Stimulated activated naive CD4-positive, alpha-beta T cell (primary cell): ENCODE measurements around the gene AKAP13.
"Not testable (repeated sequence)": the region's sequence is repeated elsewhere in the genome, so short reads cannot be mapped to it uniquely, and the experiment has no call there.

Experiments used
- DNase-seq, 6 experiments: peaks; one replicate each; lab custom pipeline; 2025; lab: John Stamatoyannopoulos, UW

Gene AKAP13

DNA sequence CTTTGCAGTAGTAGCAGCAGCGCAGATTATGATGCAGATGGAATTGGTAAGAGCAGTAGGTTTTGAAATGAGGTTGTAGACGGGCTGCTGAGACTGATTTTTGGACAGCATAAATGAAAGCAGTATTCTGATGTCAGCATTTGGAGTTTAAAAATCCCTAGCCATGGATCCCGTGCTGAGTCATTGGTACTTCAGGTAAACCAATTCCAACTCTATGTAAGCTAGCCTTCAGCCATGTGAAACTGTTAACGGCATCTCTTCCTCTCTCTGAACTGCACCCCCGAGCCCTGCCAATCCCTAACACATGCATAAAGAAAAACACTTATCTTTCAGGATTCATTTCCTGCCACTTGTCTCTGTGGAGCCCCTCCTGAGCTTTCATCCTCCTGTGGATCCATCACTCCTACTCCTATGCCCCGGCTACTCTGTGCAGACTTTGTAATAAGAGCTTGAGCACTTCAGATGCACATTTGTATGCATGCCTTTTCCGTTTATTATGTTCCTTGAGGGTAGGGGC, 119.0 kb downstream of the AKAP13 start:
- no peak for DNase-seq

DNA sequence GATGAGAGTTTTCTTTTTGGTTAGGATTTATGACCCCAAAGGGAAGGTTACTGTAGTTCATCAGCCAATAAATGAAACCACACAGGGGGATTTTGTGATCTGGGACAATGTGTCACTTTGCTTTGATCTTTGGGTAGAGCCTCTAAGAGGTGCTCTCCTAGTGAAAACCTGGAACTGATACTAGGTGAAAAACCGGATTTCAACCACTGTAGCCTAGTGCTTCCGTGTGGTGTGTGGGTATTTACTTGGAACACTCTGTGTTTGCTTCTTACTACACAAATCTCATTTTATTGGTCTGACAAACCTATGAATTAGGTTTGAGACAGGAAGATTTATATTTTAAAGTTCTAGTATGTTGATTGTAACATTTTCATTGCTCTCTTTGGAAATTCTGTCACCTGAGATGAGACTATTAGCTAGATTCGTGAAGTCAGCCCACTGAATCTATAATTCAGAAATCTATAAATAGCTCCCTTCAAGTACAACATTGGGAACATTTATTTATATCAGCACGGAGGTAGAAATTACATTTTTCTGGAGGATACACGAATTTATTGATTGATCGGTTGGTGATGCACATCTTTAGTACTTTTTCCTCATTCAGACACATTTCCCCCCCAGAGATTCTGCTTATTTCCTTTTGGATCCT, 119.8 kb downstream of the AKAP13 start:
- no peak for DNase-seq

DNA sequence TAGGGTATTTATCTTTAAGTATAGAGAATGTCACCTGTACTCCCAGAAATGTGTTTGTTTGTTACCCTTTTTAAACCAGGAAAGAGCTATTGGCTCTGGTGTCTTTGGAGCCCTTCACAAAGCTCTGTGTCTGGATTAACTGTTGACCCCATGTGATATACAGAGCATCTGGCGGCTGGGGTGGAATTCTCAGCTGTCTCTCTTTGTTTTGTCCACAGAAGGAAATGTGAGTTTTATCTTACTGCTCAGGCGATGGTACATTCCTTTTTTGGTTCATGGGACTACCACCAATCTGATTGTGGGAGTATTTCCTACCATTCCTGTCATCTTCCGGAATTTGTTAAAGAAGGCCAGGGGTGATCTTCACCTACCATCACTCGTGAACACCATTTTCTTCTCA, 120.3 kb downstream of the AKAP13 start:
- DNase-seq, result no peak

DNA sequence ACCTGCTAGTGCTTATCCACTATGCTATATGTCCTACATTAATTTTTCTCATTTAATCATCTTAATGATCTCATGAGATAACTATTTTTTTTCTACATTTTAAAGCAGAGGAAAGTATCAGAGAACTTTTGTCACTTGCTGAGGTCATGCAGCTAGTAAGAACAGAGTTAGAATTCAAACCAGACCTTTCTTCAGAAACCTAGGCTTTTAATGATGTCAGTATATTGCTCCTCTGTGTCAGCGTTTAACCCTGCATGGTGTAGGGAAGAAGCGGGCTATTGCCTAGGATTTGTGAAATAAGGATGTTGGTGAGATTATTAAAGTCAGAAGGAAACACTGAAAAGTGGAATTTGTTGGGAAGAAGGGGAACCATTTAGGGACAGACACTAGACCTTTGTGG, 121.2 kb downstream of the AKAP13 start:
- no peak for DNase-seq

DNA sequence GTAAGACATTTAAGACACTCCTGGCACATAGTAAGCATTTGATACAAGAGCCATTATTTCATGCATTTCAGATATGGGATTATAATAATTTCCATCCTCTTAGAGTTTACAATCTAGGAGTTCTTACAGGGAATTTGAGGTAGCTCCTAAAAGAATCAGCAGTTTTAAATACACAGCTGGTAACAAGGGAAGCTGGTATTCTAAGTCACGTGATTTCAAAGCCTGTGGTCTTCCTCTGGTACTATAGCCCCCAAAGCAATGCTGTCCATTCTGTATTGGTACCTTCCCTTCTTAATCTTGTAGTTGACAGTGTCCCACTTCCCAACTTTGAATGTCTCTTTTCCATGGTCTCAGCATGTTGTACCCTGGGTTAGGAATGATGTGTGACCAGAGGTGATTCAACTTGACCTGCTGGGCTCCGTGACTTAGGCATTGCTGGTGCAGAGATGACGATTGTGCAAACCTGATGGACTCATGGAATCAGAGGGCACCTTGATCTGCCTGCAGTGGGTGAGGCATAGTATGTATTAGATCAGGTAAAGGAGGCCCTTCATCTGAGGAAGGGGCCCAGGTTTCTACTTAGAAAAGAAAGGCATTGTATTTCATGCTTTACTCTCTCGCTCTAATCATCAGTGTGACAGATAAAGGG, 122.9 kb downstream of the AKAP13 start:
- DNase-seq, result no peak

DNA sequence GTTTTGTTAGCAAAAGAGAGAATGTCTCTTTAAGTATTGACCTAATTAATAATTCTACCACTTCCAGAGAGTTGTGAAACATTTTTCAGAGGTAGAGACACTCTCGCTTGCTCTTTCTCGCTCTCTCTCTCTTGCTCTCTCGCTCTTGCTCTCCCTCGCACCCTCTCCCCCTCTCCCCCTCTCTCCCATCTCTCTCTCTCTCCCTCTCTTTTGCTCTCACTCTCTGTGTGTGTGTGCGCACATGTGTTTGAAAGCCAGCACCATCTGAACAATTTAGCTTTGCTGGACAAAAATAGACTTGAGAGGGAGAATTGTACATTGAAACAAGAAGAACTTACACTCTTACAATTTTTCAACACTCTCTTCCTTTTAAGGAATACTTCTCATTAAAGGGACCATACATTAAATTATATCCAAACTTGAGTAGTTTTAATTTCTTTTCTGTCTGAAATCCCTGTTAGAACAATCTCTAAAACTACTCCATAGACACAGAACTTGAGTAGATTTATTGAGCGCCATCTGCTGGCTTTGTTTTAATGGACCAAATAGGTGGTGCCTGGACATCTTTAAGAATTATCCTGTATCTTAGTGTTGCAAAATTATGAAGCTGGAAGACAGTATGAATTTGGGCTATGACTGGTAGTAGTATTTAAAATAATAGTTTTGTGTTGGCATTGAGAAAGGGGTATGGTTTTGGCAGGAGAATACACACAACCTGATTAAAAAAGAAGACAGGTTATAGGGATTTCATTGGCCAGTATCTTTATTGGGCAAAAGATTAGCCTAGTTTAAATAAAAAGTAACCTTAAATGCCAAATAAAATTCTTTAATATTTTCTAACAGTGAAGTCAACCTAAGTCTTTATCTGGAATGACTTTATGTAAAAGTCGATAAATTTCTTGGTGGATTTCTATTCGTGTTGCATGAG, 124.6 kb downstream of the AKAP13 start:
- DNase-seq, result peak in 3 of 6 experiments; percentile 1 to 51 (median 46)

DNA sequence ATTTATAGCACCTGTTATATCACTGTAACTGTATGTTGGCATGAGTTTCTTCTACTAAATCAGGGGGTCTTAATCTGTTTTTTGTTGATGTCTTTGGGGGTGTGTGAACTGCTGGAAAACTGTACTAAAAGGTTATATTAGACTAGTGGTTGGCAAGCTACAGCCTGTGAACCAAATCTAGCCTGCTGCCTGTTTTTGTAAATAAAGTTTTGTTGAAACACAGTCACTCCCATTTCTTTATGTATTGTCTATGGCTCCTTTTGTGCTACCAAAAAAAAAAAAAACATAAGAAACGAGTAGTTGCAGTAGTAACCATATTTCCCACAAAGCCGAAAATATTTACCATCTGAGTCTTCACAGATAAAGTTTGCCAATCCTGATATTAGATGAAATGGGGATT, 126.7 kb downstream of the AKAP13 start:
- no peak for DNase-seq

DNA sequence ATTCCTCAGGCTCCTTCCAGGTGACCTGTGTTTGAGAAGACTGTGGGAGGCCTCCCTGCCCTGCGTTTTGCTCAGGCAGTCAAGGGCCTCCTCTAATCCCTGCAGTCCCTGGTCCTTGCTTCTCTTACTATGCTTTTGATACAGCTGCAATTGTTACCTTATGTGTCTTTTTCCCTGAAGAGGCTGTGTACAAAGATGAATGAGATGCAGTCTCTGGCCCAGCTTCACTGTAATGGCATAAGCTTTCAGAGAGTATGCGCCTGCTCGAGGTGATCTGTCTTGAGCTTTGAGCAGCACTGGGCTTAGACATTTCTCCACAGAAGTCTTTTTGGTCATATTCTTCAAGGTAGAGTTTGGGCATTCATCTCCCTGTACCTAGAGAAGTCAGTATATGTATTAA, 129.6 kb downstream of the AKAP13 start:
- DNase-seq, result no peak

DNA sequence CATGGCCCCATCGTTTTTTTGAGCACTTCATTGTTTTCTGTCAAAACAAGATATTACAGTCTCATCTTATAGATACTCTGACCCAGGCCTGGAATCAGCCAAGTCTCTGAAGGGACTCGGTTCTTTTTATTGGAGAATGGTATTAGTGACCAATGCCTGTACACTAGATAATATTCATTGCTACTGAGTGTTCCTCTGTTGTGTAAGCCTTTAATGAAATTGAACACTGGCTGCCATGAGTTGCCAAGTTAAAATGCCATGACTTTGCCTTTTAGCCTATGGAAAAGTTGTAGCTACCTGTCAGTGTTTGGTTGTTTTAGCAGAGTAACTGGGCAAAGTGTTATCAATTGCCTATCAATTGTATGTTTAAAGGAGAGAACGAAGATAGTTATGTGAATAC, 134.0 kb downstream of the AKAP13 start:
- no peak for DNase-seq

DNA sequence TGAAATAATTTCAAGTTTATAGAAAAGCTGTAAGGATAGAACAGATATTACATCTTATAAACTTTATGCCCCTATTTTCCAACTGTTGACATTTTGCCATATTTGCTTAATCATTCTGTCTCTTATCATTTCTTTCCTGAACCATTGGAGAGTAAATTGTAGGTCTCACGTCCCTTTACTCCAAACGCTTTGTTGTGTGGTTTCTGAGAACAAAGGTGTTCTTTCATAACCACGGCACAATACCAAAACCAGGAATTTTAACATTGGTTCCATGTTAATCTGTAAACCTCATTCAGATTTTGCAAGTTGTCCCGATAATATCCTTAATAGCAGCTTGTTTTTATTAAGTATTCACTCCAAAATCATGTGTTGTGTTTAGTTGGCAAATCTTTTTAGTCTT, 134.8 kb downstream of the AKAP13 start:
- no peak for DNase-seq

DNA sequence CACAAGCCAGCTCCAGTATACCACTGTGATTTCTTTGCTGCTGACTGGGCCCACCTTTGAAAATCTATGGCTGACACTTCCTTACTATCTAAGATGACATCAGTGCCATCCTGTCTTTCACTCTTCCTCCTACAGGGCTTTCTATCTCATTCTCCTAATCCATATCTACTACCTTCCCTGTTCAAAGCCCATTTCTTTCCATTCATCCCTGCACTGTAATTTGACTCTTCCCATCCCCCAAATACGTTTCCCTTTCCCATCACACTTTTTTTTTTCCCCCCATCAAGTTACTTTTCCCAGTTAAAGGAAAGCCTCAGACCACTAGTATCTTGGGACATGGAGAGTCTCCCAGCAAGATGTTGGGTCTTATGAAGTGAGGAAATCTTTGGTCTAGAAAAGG, 136.7 kb downstream of the AKAP13 start:
- no peak for DNase-seq

DNA sequence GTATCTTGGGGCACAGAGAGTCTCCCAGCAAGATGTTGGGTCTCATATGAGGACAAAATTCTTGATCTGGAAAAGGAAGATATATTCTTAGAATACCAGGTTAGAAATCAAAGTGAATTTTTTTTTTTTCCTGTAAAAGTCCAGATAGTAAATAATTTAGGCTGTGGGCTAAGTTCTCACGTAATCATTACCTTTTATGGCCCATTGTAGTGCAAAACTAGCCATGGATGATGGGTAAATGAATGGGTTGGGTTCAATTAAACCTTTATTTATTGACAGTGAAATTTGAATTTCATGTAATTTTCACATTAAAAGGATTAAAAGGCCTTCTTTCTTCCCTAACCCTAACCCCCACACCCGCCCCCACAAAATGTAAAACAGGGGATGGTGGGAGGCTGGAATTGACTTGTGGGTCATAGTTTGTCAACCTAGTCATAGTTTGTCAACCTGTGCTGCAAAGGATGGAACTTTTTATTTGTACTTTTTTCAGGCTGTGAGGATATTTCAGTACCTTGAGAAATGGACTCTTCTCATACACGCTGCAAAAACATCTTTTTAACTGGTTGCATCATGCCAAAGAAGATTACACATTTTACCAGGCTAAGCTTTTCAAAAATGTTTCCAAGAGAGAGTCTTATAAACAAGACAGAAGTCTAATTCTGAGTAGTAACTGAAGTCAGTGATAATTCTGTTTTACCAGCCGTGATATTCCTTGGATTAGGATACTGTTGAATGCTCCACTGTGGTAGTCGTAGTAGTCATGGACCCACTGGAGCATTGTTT, 138.8 kb downstream of the AKAP13 start:
- DNase-seq, result no peak

DNA sequence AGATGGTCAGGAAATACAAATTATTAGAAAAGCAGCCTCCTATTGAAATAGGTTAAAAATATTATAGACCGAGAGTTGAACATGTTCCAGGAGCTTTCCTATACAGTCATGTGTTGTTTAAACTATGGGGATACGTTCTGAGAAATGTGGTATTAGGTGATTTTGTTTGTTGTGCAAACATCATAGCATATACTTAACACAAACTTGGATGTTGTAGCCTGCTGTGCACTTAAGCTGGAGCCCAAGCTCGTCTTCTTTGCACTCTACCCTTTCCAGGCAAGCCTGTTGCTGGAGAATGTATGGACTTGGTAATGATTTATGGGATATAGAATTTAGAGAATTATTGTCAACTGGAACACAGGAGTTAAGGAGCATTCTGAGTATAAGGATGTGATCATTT, 140.2 kb downstream of the AKAP13 start:
- no peak for DNase-seq

DNA sequence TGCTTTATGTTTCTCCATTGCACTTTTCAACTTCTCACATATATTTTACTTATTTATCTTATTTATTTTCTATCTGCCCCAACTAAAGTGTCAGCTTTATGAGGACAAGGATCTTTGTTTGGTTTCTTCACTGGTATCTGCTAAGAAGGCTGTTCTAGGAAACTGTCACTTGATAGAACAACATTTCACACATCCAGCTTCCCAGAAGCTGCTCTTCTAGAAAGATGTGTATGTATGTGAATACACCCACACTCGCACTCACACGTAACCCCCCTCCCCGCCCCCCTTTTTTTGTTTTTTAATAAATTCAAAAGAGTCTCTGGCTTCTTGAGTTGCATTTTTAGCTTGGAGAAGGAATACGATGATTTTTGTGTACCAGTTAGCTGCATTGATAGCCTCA, 143.1 kb downstream of the AKAP13 start:
- DNase-seq, result no peak

DNA sequence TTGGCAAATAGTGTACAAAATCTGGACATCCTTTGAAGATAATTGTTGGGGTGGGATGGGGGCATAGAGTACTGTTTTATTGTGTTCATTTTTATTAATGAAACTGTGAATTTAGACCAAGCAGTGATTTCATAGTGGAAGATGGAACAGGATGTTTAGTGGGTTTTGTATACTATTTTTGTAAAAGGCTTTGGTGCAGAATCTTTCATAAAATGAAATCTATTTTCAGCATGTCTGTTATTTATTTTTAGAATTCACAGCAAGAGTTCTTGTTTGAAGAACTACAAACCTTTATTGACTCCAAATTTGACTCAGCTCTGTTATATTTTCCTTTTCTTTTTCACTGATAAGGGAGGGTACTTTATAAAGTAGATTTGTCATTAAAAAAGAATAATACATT, 145.4 kb downstream of the AKAP13 start:
- DNase-seq, result no peak

DNA sequence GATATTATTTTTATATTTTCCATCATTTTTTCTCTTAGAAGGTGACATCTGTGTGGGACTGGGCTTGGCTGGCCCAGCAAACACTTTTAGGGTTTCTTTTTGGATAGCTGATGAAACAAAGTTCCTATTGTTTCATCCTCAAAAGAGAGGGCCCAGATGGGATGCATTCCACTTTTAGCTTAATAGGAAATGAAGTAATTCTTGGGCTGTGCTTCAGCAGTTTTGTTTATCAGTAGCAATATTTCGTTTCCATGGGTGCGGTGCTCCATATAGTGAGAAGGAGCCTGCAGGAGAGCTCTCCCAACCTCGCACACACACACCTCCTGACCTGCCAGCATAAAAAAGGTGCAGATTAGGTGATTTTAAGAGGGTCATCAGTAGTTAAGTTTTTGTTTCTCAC, 147.5 kb downstream of the AKAP13 start:
- no peak for DNase-seq

DNA sequence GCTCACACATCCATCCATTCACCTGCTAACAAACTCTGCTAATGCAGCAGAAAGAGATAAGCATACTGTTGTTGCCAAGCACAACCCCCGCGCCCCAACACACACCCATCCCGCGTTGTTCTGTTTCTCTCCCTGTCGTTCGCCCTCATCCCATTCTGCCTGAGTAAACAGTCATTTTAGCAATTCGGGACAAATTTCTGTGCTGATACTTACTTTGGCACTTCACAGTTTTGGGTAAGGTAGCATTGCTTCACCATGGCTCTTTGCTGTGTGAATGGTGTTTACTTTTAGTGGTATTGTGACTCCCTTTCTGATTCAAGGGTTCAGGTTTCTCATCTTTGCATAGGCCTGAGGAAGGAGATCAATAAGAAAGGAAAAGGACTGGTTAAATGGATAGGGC, 149.7 kb downstream of the AKAP13 start:
- DNase-seq, result no peak

DNA sequence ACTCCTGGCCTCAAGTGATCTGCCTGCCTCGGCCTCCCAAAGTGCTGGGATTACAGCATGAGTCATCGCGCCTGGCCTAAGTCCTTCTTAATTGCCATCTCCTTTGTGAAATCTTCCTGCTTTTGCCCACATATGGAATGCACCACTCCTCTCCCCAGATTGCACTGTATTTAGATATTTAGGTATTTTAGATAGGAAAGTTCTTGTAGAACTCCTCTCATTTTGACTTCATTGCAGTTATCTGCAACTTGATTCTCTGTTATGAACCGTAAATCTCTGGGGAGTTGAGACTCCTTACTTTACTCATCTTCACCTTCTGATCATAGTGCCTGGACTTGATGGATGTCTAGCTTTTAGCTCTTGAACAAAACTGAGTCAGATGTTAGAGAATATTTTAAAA, 150.7 kb downstream of the AKAP13 start:
- no peak for DNase-seq

DNA sequence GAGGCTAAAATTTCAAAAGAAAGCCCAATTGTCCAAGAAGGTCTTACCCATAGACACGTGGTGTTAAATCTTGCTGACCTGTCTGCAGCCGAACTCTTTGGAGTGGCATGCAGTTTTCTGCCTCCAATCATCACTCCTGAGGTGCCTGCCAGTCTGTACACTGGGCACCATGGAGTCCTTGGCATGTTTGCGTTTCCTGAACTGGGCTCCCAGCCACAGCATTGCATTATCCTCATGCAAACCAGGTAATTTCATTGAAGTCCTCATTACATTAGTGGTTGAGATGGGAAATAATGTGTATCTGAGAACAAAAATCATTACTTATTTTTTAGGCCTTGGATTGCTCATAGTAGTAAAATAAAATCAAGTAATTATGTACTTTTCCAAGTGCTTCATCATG, 152.3 kb downstream of the AKAP13 start:
- no peak for DNase-seq

DNA sequence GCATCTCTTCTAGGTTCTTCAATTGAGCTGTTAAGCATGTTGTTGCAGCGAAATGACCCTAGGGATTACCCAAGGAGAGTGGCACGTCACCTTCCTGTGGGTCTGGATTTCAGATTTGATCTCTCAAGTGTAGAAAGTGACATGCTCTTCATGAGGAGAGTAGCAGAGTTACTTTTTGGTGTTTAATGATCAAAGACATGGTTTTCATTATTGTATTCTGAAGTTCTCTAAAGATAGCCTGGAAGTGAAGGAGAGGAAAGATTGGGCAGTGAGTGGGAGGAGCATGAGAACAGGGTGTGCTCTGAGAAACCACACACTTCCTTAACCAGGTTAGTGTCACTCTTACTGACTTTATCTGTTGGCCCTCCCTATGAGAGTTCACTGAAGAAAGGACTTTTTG, 153.6 kb downstream of the AKAP13 start:
- DNase-seq, result no peak

DNA sequence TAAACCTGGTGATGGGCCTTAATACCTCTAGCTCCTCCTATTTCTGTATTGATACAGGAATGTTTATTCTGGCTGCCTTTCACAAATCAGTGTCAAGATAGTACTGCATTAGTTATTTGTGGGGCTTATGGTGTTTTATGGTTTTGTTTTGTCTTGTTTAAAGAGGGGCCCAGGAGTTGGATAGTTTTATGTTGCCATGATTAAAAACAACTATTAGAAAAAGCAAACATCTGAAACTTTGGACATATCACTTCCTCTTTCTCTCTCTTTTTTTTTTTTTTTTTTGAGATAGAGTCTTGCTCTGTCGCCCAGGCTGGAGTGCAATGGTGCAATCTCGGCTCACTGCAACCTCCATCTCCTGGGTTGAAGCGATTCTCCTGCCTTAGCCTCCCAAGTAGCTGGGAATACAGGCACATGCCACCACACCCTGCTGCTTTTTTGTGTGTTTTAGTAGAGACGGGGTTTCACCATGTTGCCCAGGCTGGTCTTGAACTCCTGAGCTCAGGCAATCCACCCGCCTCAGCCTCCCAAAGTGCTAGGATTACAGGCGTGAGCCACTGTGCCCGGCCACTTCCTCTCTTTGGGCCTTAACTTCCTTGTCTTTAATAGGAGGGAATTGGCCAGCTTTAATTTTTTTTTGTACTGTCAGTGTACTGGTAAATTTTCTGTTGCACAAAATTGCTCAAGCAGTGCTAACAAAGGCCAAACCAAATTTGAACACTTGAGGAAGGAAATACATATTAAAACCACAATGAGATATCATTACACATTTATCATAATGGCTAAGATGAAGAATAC, 155.3 kb downstream of the AKAP13 start:
- DNase-seq, result not testable (repeated sequence)
